H9 (cell line): ENCODE measurements around the gene HHATL. TPM values are rescaled to one million over a fixed set of nuclear protein-coding genes. Genes with fewer than 3 reads are reported as not detected.
A peak's percentile ranks its signal among the peaks of the same experiment; 100 is the strongest.

ENCODE experiments used
- DNase-seq: peaks from one replicate; pipeline ENCODE4 v3.0.0-alpha.2; 2017
- H2AFZ ChIP-seq: one replicate; pipeline ENCODE4 v1.6.1; 2013; ENCODE audit warnings: mild to moderate bottlenecking, low read length, control low read depth, moderate library complexity
- H2AK5ac ChIP-seq: 2 replicates; pipeline ENCODE4 v1.6.1; 2013; ENCODE audit warnings: low read length, control low read depth, mixed read lengths; ENCODE audit not compliant: insufficient read length
- H2BK120ac ChIP-seq: one replicate; pipeline ENCODE4 v1.6.1; 2013; ENCODE audit warnings: low read depth, mild to moderate bottlenecking, low read length, control low read depth, inconsistent platforms; ENCODE audit not compliant: poor library complexity, severe bottlenecking
- H2BK12ac ChIP-seq: 2 replicates; pipeline ENCODE4 v1.6.1; 2013; ENCODE audit warnings: low read length, control low read depth, mixed read lengths, low read depth; ENCODE audit not compliant: insufficient read length
- H2BK15ac ChIP-seq: 2 replicates; pipeline ENCODE4 v1.6.1; 2013; ENCODE audit warnings: low read depth, low read length, control low read depth
- H2BK20ac ChIP-seq: one replicate; pipeline ENCODE4 v1.6.1; 2013; ENCODE audit warnings: low read depth, mild to moderate bottlenecking, low read length, control low read depth, inconsistent platforms; ENCODE audit not compliant: poor library complexity, severe bottlenecking
- H2BK5ac ChIP-seq: 2 replicates; pipeline ENCODE4 v1.6.1; 2013; ENCODE audit warnings: low read length, control low read depth, mixed read lengths; ENCODE audit not compliant: insufficient read length
- H3K14ac ChIP-seq: 2 replicates; pipeline ENCODE4 v1.6.1; 2013; ENCODE audit warnings: low read length, control low read depth; ENCODE audit not compliant: insufficient read depth
- H3K18ac ChIP-seq: 2 replicates; pipeline ENCODE4 v1.6.1; 2013; ENCODE audit warnings: low read depth, mild to moderate bottlenecking, mixed read lengths, low read length, control low read depth; ENCODE audit not compliant: insufficient read length
- H3K23ac ChIP-seq: 2 replicates; pipeline ENCODE4 v1.6.1; 2013; ENCODE audit warnings: low read length, control low read depth, mixed read lengths, low read depth; ENCODE audit not compliant: insufficient read length
- H3K23me2 ChIP-seq: 2 replicates; pipeline ENCODE4 v1.6.1; 2013; ENCODE audit warnings: low read depth, mild to moderate bottlenecking, mixed read lengths, low read length, control low read depth; ENCODE audit not compliant: insufficient read length, poor library complexity, severe bottlenecking
- H3K27ac ChIP-seq: 2 replicates; pipeline ENCODE4 v1.5.1; 2013; ENCODE audit warnings: low read length, control low read depth, mixed read lengths, low read depth; ENCODE audit not compliant: insufficient read length
- H3K27me3 ChIP-seq: 2 replicates; pipeline ENCODE4 v1.6.1; 2013; ENCODE audit warnings: low read length, control low read depth, inconsistent platforms; ENCODE audit not compliant: insufficient read depth
- H3K4ac ChIP-seq: 2 replicates; pipeline ENCODE4 v1.6.1; 2013; ENCODE audit warnings: low read depth, mild to moderate bottlenecking, control low read depth, inconsistent platforms, low read length, moderate library complexity
- H3K4me1 ChIP-seq: 2 replicates; pipeline ENCODE4 v1.6.1; 2013; ENCODE audit warnings: low read length, control low read depth, inconsistent platforms; ENCODE audit not compliant: insufficient read depth
- H3K4me2 ChIP-seq: 2 replicates; pipeline ENCODE4 v1.6.1; 2013; ENCODE audit warnings: low read length, control low read depth, mixed read lengths; ENCODE audit not compliant: insufficient read length, insufficient read depth
- H3K56ac ChIP-seq: 2 replicates; pipeline ENCODE4 v1.6.1; 2013; ENCODE audit warnings: low read depth, mild to moderate bottlenecking, mixed read lengths, low read length, control low read depth; ENCODE audit not compliant: insufficient read length
- H3K79me1 ChIP-seq: 2 replicates; pipeline ENCODE4 v1.6.1; 2013; ENCODE audit warnings: low read depth, mild to moderate bottlenecking, moderate library complexity, low read length, control low read depth, inconsistent platforms; ENCODE audit not compliant: insufficient read depth, poor library complexity, severe bottlenecking
- H3K79me2 ChIP-seq: 2 replicates; pipeline ENCODE4 v1.6.1; 2013; ENCODE audit warnings: low read length, control low read depth, inconsistent platforms; ENCODE audit not compliant: insufficient read depth
- H3K9ac ChIP-seq: 2 replicates; pipeline ENCODE4 v1.6.1; 2013; ENCODE audit warnings: low read length, control low read depth, mixed read lengths; ENCODE audit not compliant: insufficient read length; ENCODE audit errors: extremely low read depth
- H3K9me3 ChIP-seq: one replicate; pipeline ENCODE4 v1.6.1; 2013; ENCODE audit warnings: low read depth, low read length, inconsistent platforms; ENCODE audit not compliant: control insufficient read depth
- H3T11ph ChIP-seq: one replicate; pipeline ENCODE4 v1.6.1; 2013; ENCODE audit warnings: mild to moderate bottlenecking, low read length, control low read depth, inconsistent platforms
- H4K20me1 ChIP-seq: one replicate; pipeline ENCODE4 v1.6.1; 2013; ENCODE audit not compliant: control insufficient read depth, insufficient read length, insufficient read depth
- H4K5ac ChIP-seq: 2 replicates; pipeline ENCODE4 v1.6.1; 2013; ENCODE audit warnings: low read depth, mild to moderate bottlenecking, mixed read lengths, low read length, control low read depth; ENCODE audit not compliant: insufficient read length
- H4K8ac ChIP-seq: replicated peaks from 2 replicates; pipeline ENCODE4 v1.6.1; 2013; ENCODE audit warnings: low read length, control low read depth, mixed read lengths, low read depth; ENCODE audit not compliant: insufficient read length
- H4K91ac ChIP-seq: 2 replicates; pipeline ENCODE4 v1.6.1; 2013; ENCODE audit warnings: low read depth, mild to moderate bottlenecking, moderate library complexity, mixed read lengths, low read length, control low read depth; ENCODE audit not compliant: insufficient read length
- H3K27ac Mint-ChIP-seq, 3 experiments: 2 replicates in 2 of 3; 3 replicates in 1 of 3; pipeline ENCODE4 v1.8.0; 2020 to 2021; ENCODE audit warnings: mixed read lengths in 3 of 3, mild to moderate bottlenecking in 1 of 3, moderate library complexity in 1 of 3
- H3K27me3 Mint-ChIP-seq: 2 replicates; pipeline ENCODE4 v1.8.0; 2021; ENCODE audit warnings: low read depth, mild to moderate bottlenecking, moderate library complexity, mixed read lengths
- H3K36me3 Mint-ChIP-seq, 3 experiments: 2 replicates in 2 of 3; 3 replicates in 1 of 3; pipeline ENCODE4 v1.8.0; 2020 to 2021; ENCODE audit warnings: low read depth in 3 of 3, mixed read lengths in 3 of 3; ENCODE audit not compliant: insufficient read depth in 1 of 3
- H3K4me1 Mint-ChIP-seq, 2 experiments: 2 replicates each; pipeline ENCODE4 v1.8.0; 2020; ENCODE audit warnings: mixed read lengths in 2 of 2
- H3K4me3 Mint-ChIP-seq, 2 experiments: 2 replicates in 1 of 2; 3 replicates in 1 of 2; pipeline ENCODE4 v1.8.0; 2020 to 2021; ENCODE audit warnings: mild to moderate bottlenecking in 2 of 2, mixed read lengths in 2 of 2, moderate library complexity in 1 of 2
- H3K9me3 Mint-ChIP-seq, 2 experiments: 2 replicates in 1 of 2; 3 replicates in 1 of 2; pipeline ENCODE4 v1.8.0; 2020; ENCODE audit warnings: mild to moderate bottlenecking in 2 of 2, mixed read lengths in 2 of 2, moderate library complexity in 1 of 2
- CTCF ChIP-seq: fragments of 200-600 bp; sonication (generic); conservative IDR thresholded peaks from 3 replicates; pipeline ENCODE4 v1.8.0; 2021; ENCODE audit warnings: antibody characterized with exemption, mild to moderate bottlenecking
- WGBS: extraction: QIAGEN DNeasy Blood & Tissue Kit; methylation state at CpG from one replicate; pipeline ENCODE4 v1.1.7; 2013; ENCODE audit warnings: missing lambda C conversion rate, low lambda C conversion rate, mixed read lengths; ENCODE audit not compliant: insufficient read length; ENCODE audit errors: extremely low coverage; 5-methylcytosine and 5-hydroxymethylcytosine counted together
- total RNA-seq: library from RNA; stranded (reverse); gene quantifications from 2 replicates; pipeline ENCODE4 v1.2.1, GENCODE V29; 2021

Gene HHATL
- total RNA-seq, 1 experiment from 2014 or later = 0.46 TPM

DNA sequence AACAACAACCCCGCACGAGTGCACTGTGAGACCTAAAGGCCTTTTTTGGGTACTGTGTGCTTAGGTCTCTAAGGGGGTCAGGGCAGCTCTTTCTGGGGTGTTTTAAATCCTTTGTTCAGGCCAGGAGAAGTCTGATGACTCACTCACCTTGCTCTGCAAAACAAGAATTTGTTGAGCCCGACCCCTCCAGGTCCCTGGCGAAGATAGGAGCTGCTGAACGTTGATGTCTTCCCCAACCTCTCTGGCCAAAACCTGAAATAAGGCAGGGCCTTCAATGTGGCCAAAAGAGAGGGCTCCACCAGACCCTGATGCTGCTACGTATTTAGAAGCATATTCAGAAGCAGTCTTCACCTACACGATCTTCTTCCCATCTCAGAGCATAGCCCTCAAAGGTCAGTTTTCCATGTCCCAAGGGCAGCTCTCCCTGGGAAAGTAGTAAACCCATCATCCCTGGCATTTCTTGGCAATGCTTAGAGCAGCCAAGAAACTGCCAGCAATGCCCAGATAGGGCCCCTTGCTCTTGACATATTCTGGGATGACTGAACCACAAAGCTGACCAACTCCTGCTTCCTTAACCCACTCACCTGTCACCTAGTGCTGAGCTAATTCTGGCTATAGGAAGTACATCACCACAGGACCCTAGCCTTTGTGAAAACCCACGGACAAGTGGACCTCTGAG is 43.3 kb upstream of the HHATL start:
- Histone ChIP-seq H3K4me2 (no peak overlapping the region), H2BK20ac (no peak overlapping the region), H2BK15ac (no peak overlapping the region), H3K9ac (no peak overlapping the region), H4K5ac (no peak overlapping the region), H3K27me3 (no peaks in the 10 kb centered on the region), H2AK5ac (no peak overlapping the region), H2BK5ac (no peak overlapping the region), H2AFZ (no peak overlapping the region), H3K4ac (no peak overlapping the region), H2BK120ac (no peak overlapping the region), H4K91ac (no peak overlapping the region), H3K9me3 (no peaks in the 10 kb centered on the region), H3K18ac (no peak overlapping the region), H3T11ph (no peak overlapping the region), H3K23ac (no peak overlapping the region), H3K23me2 (no peaks in the 10 kb centered on the region), H3K27ac (no peak overlapping the region), H3K4me1 (no peaks in the 10 kb centered on the region), H2BK12ac (no peak overlapping the region), H3K56ac (no peak overlapping the region), H3K79me2 (no peaks in the 10 kb centered on the region), H3K79me1 (no peaks in the 10 kb centered on the region), H4K8ac (no peak overlapping the region), H3K14ac (no peak overlapping the region), H4K20me1 (no peaks in the 10 kb centered on the region)
- Mint-ChIP-seq H3K9me3 (no peaks in the 10 kb centered on the region), H3K36me3 (no peaks in the 10 kb centered on the region), H3K4me3 (no peak overlapping the region), H3K4me1 (peaks cover 29 to 31% of the 10 kb centered on the region in 2 experiments), H3K27ac (no peak overlapping the region), H3K27me3 (peaks cover 14% of the 10 kb centered on the region)
- no peak for TF ChIP-seq CTCF
- WGBS = no CpG with 5 or more reads among the region's 8 CpGs
- peak; percentile 26 for DNase-seq
